ENCODE data around the gene ZNF830. TPM values are rescaled to one million over a fixed set of nuclear protein-coding genes. Genes with fewer than 3 reads are reported as not detected.

Gene ZNF830
- total RNA-seq, 1 experiment from 2014 or later: 11.1 TPM

DNA sequence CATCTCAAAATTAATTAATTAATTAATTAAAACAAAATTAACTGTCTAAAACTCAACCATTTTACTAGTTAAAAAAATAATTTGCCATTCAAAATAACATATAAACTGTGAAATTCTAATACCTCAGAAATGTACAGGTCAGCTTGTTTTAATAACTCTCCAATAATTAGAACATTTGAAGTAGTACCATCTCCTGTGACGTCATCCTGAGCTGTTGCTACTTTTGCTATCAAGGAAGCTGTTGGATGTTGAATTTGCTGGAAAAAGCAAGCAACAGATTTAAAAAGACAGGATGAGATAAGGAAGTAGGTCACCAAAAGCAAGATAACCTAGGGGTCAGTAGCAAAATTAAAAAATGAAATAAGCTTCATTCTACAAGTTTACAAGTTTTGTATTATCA, 2.9 kb upstream of the ZNF830 start:
- no peak overlapping the region for H2AFZ ChIP-seq (ENCODE audit: low read depth, low read length, poor library complexity, severe bottlenecking)
- no peak overlapping the region for H3K9ac ChIP-seq (ENCODE audit: low read length)
- ChIA-PET POLR2A (no interaction called here), RAD21 (ENCODE audit: low non-redundant PET in 1 of 2, low total read pairs in 2 of 2, uncharacterized antibody in 2 of 2, unreplicated experiment in 2 of 2) (no interaction called here), CTCF (no interaction called here)
- peaks cover 7 to 14% of the 10 kb centered on the region in 2 experiments; a peak in 3 of 4 replicates for H3K4me1 ChIP-seq (ENCODE audit: control insufficient read depth in 1 of 2, insufficient read depth in 2 of 2, low read length in 2 of 2)
- DNase-seq (ENCODE audit: low read depth, low spot score) (no peak), ATAC-seq (no peak)
- peaks cover 21% of the 10 kb centered on the region for H3K79me2 ChIP-seq (ENCODE audit: insufficient read depth, low read length)
- no peaks in the 10 kb centered on the region for H3K9me2 ChIP-seq (ENCODE audit: insufficient read depth)
- TF ChIP-seq SRF (IDR thresholded peaks at IDR 0.05; ENCODE audit: low read depth): no peak
- no peak for TF ChIP-seq RAD21 (IDR thresholded peaks at IDR 0.05; ENCODE audit: low read depth)
- no peak for TF ChIP-seq ZNF274 (IDR thresholded peaks at IDR 0.05; ENCODE audit: low read depth, low read length)
- no TSS peak for BruUV-seq (replicated peaks)
- no peak overlapping the region for H3K4me3 ChIP-seq (replicated peaks in 1 of 2; ENCODE audit: low read depth in 1 of 2, low read length in 2 of 2)
- H3K27ac ChIP-seq (ENCODE audit: low read depth, low read length): no peak overlapping the region
- H3K4me2 ChIP-seq (ENCODE audit: low read length): no peak overlapping the region
- no peaks in the 10 kb centered on the region for H3K9me3 ChIP-seq (ENCODE audit: control insufficient read depth in 1 of 2, insufficient read depth in 1 of 2, low read depth in 1 of 2, low read length in 2 of 2)
- intact Hi-C loops (cut with micrococcal nuclease): no loop called here
- no peaks in the 10 kb centered on the region for H3K27me3 ChIP-seq (ENCODE audit: insufficient read depth, low read length)
- no peaks in the 10 kb centered on the region for H4K20me1 ChIP-seq (ENCODE audit: insufficient read depth)
- peaks cover 0 to 5% of the 10 kb centered on the region in 2 experiments; a peak in 1 of 4 replicates for H3K36me3 ChIP-seq (ENCODE audit: control insufficient read depth in 1 of 2, insufficient read depth in 2 of 2, low read length in 2 of 2)

DNA sequence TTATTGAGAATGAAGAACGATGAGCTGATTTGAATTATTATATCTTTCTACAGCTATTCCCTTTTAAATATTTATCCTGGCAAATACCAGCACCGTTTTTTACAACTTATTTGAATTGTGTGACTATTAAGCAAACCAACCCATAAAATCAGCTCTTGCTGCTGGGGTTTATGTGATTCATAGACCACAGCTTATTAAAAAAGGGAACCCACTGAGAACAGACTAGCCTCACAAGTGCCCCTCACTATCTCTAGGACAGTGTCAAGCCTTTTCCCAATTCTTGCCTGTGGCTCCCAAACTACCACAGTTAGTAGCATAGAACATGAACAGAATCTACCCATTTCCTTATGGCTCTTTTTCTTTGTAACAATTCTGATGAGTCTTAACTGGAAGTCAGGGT, 12.8 kb downstream of the ZNF830 start:
- DNase-seq (ENCODE audit: low read depth, low spot score) (no peak), ATAC-seq (no peak)
- Histone ChIP-seq H3K9ac (ENCODE audit: low read length) (no peak overlapping the region), H3K79me2 (ENCODE audit: insufficient read depth, low read length) (no peaks in the 10 kb centered on the region), H3K9me3 (ENCODE audit: control insufficient read depth in 1 of 2, insufficient read depth in 1 of 2, low read depth in 1 of 2, low read length in 2 of 2) (no peaks in the 10 kb centered on the region), H3K4me3 (replicated peaks in 1 of 2; ENCODE audit: low read depth in 1 of 2, low read length in 2 of 2) (no peak overlapping the region), H3K4me1 (ENCODE audit: control insufficient read depth in 1 of 2, insufficient read depth in 2 of 2, low read length in 2 of 2) (peaks cover 0 to 1% of the 10 kb centered on the region in 2 experiments; a peak in 2 of 4 replicates), H3K9me2 (ENCODE audit: insufficient read depth) (no peaks in the 10 kb centered on the region), H3K4me2 (ENCODE audit: low read length) (no peak overlapping the region), H3K27ac (ENCODE audit: low read depth, low read length) (no peak overlapping the region), H3K27me3 (ENCODE audit: insufficient read depth, low read length) (no peaks in the 10 kb centered on the region), H2AFZ (ENCODE audit: low read depth, low read length, poor library complexity, severe bottlenecking) (no peak overlapping the region), H3K36me3 (ENCODE audit: control insufficient read depth in 1 of 2, insufficient read depth in 2 of 2, low read length in 2 of 2) (no peaks in the 10 kb centered on the region), H4K20me1 (ENCODE audit: insufficient read depth) (no peaks in the 10 kb centered on the region)
- CTCF ChIA-PET: no interaction called here
- POLR2A ChIA-PET: no interaction called here
- BruUV-seq (replicated peaks): no TSS peak
- intact Hi-C loops (cut with micrococcal nuclease): no loop called here
- RAD21 ChIA-PET (ENCODE audit: low non-redundant PET in 1 of 2, low total read pairs in 2 of 2, uncharacterized antibody in 2 of 2, unreplicated experiment in 2 of 2): no interaction called here
- TF ChIP-seq JUND (IDR thresholded peaks at IDR 0.05): no peak
- TF ChIP-seq POLR2AphosphoS5 (IDR thresholded peaks at IDR 0.05; ENCODE audit: low read depth, low read length): no peak
- TF ChIP-seq, protein P1, sequence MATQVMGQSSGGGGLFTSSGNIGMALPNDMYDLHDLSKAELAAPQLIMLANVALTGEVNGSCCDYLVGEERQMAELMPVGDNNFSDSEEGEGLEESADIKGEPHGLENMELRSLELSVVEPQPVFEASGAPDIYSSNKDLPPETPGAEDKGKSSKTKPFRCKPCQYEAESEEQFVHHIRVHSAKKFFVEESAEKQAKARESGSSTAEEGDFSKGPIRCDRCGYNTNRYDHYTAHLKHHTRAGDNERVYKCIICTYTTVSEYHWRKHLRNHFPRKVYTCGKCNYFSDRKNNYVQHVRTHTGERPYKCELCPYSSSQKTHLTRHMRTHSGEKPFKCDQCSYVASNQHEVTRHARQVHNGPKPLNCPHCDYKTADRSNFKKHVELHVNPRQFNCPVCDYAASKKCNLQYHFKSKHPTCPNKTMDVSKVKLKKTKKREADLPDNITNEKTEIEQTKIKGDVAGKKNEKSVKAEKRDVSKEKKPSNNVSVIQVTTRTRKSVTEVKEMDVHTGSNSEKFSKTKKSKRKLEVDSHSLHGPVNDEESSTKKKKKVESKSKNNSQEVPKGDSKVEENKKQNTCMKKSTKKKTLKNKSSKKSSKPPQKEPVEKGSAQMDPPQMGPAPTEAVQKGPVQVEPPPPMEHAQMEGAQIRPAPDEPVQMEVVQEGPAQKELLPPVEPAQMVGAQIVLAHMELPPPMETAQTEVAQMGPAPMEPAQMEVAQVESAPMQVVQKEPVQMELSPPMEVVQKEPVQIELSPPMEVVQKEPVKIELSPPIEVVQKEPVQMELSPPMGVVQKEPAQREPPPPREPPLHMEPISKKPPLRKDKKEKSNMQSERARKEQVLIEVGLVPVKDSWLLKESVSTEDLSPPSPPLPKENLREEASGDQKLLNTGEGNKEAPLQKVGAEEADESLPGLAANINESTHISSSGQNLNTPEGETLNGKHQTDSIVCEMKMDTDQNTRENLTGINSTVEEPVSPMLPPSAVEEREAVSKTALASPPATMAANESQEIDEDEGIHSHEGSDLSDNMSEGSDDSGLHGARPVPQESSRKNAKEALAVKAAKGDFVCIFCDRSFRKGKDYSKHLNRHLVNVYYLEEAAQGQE (IDR thresholded peaks at IDR 0.05; ENCODE audit: low read depth): no peak
- TF ChIP-seq ZFX (IDR thresholded peaks at IDR 0.05): no peak
- TF ChIP-seq, protein P2, sequence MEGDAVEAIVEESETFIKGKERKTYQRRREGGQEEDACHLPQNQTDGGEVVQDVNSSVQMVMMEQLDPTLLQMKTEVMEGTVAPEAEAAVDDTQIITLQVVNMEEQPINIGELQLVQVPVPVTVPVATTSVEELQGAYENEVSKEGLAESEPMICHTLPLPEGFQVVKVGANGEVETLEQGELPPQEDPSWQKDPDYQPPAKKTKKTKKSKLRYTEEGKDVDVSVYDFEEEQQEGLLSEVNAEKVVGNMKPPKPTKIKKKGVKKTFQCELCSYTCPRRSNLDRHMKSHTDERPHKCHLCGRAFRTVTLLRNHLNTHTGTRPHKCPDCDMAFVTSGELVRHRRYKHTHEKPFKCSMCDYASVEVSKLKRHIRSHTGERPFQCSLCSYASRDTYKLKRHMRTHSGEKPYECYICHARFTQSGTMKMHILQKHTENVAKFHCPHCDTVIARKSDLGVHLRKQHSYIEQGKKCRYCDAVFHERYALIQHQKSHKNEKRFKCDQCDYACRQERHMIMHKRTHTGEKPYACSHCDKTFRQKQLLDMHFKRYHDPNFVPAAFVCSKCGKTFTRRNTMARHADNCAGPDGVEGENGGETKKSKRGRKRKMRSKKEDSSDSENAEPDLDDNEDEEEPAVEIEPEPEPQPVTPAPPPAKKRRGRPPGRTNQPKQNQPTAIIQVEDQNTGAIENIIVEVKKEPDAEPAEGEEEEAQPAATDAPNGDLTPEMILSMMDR (IDR thresholded peaks at IDR 0.05 in 2 of 3, conservative IDR thresholded peaks at IDR 0.05 in 1 of 3; ENCODE audit: borderline replicate concordance in 1 of 3, insufficient read depth in 1 of 3, low read depth in 2 of 3, low read length in 2 of 3): no peak
- TF ChIP-seq CBX3 (IDR thresholded peaks at IDR 0.05; ENCODE audit: low read depth): no peak
- TF ChIP-seq, protein P3, sequence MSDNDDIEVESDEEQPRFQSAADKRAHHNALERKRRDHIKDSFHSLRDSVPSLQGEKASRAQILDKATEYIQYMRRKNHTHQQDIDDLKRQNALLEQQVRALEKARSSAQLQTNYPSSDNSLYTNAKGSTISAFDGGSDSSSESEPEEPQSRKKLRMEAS (IDR thresholded peaks at IDR 0.05): no peak
- no peak for TF ChIP-seq SRF (IDR thresholded peaks at IDR 0.05; ENCODE audit: low read depth)
- TF ChIP-seq YY1 (IDR thresholded peaks at IDR 0.05; ENCODE audit: extremely low read depth, insufficient replicate concordance, low read depth, low read length): no peak
- TF ChIP-seq EGR1 (IDR thresholded peaks at IDR 0.05; ENCODE audit: low read depth): no peak
- no peak for TF ChIP-seq TCF7L2 (IDR thresholded peaks at IDR 0.05; ENCODE audit: borderline replicate concordance, extremely low read depth, insufficient read depth, insufficient read length)
